H1 (cell line): ENCODE data around the gene TFB2M. TPM values are rescaled to one million over a fixed set of nuclear protein-coding genes. Genes with fewer than 3 reads are reported as not detected.
A peak's percentile ranks its signal among the peaks of the same experiment; 100 is the strongest.

Source experiments
- CEBPB ChIP-seq: IDR thresholded peaks from 2 replicates; pipeline ENCODE4 v1.6.1; 2012; ENCODE audit warnings: low read depth, low read length
- CHD7 ChIP-seq: fragments of 300-600 bp; sonication (generic); IDR thresholded peaks from 2 replicates; pipeline ENCODE4 v1.7.1; 2012; ENCODE audit warnings: low read length, moderate library complexity, mild to moderate bottlenecking, inconsistent platforms; ENCODE audit not compliant: insufficient replicate concordance
- HDAC6 ChIP-seq: IDR thresholded peaks from one replicate; pipeline ENCODE4 v1.7.1; 2012; ENCODE audit warnings: low read depth, mild to moderate bottlenecking, inconsistent platforms, low read length, moderate library complexity
- KDM1A ChIP-seq: fragments of 200-600, 300-600 bp; sonication (generic); IDR thresholded peaks from 2 replicates; pipeline ENCODE4 v1.7.1; 2016; ENCODE audit warnings: mild to moderate bottlenecking, low read length, borderline replicate concordance
- RBBP5 ChIP-seq: IDR thresholded peaks from 2 replicates; pipeline ENCODE4 v1.7.1; 2012; ENCODE audit warnings: low read depth, mild to moderate bottlenecking, inconsistent platforms, low read length, moderate library complexity, borderline replicate concordance
- SAP30 ChIP-seq: fragments of 300-600 bp; sonication (generic); IDR thresholded peaks from 2 replicates; pipeline ENCODE4 v1.7.1; 2012; ENCODE audit warnings: low read length, moderate library complexity, mild to moderate bottlenecking, inconsistent platforms; ENCODE audit not compliant: insufficient read depth, insufficient replicate concordance
- TCF12 ChIP-seq: IDR thresholded peaks from 2 replicates; pipeline ENCODE4 v1.6.1; 2011; ENCODE audit warnings: low read depth, mild to moderate bottlenecking, low read length
- polyA plus RNA-seq, 7 experiments: library from polyadenylated mRNA; depleted of rRNA in 3 of 7; stranded (reverse) in 5 of 7; unstranded in 2 of 7; fragments of >200 nt in 5 of 7; fragments of 200-250 nt in 2 of 7; gene quantifications; 1 replicate in 5 of 7; 2 replicates in 1 of 7; 4 replicates in 1 of 7; pipeline versions ENCODE4 v1.2.1 to v1.2.3, GENCODE V29; 2011 to 2013; ENCODE audit warnings: missing spikeins in 2 of 7, mixed read lengths in 2 of 7
- total RNA-seq: library from RNA; stranded (reverse); fragmentation: NEBNext Ultra II Directional; extraction: Animal tissue kit (Norgen Biotek cat#: 25700); gene quantifications from 2 replicates; pipeline ENCODE4 v1.2.1, GENCODE V29; 2021

Gene TFB2M
- total and polyA plus RNA-seq, 2 of the 8 experiments (the other 6 are each of a cell fraction or from before 2014, with no cell fraction given): 10.4 to 22.0 TPM

GRCh38 chr1:246506674-246507481, 59.2 kb downstream of the TFB2M start, which contains the start of gene SMYD3 (continued):
- TF ChIP-seq CEBPB (no peak), RBBP5 (peak; percentile 96), CHD7 (no peak), SAP30 (no peak), TCF12 (no peak), KDM1A (no peak), HDAC6 (no peak)
- TF ChIP-seq, all 59 proteins: peak for 12
